ENCODE measurements around the gene GPER1.

Gene GPER1

GRCh38 chr7:1053002-1053411 is 34.9 kb upstream of the GPER1 start:
- H3K4me3 ChIP-seq (ENCODE audit: low read depth in 1 of 2, low read length in 1 of 2) = no peak overlapping the region
- H3K9me3 ChIP-seq = no peaks in the 10 kb centered on the region
- no peaks in the 10 kb centered on the region for H3K4me1 ChIP-seq (ENCODE audit: control insufficient read depth in 1 of 2, insufficient read depth in 1 of 2, low read depth in 1 of 2, low read length in 1 of 2)
- TF ChIP-seq CTCF (IDR thresholded peaks at IDR 0.05) = no peak
- no peak overlapping the region for H3K27ac ChIP-seq
- no peaks in the 10 kb centered on the region for H3K36me3 ChIP-seq
- peaks cover 84% of the 10 kb centered on the region for H3K27me3 ChIP-seq

- no peaks in the 10 kb centered on the region for H3K9me3 ChIP-seq
- no peak overlapping the region for H3K4me3 ChIP-seq (ENCODE audit: low read depth in 1 of 2, low read length in 1 of 2)
- no peaks in the 10 kb centered on the region for H3K36me3 ChIP-seq
- H3K4me1 ChIP-seq (ENCODE audit: control insufficient read depth in 1 of 2, insufficient read depth in 1 of 2, low read depth in 1 of 2, low read length in 1 of 2) = no peaks in the 10 kb centered on the region
- TF ChIP-seq CTCF (IDR thresholded peaks at IDR 0.05) = no peak
- H3K27me3 ChIP-seq = peaks cover 84% of the 10 kb centered on the region
- H3K27ac ChIP-seq = no peak overlapping the region
These were observed 34.0 kb upstream of the GPER1 start for GRCh38 chr7:1053816-1054370.

- Histone ChIP-seq H3K27ac (no peak overlapping the region), H3K4me3 (ENCODE audit: low read depth in 1 of 2, low read length in 1 of 2) (no peak overlapping the region)
These were observed 33.5 kb upstream of the GPER1 start for GRCh38 chr7:1054438-1054837.

GRCh38 chr7:1054861-1055450 is 33.0 kb upstream of the GPER1 start:
- no peak overlapping the region for H3K4me3 ChIP-seq (ENCODE audit: low read depth in 1 of 2, low read length in 1 of 2)
- peaks cover 84% of the 10 kb centered on the region for H3K27me3 ChIP-seq
- H3K27ac ChIP-seq = no peak overlapping the region
- no peaks in the 10 kb centered on the region for H3K9me3 ChIP-seq
- H3K36me3 ChIP-seq = no peaks in the 10 kb centered on the region
- peaks cover 0 to under 1% of the 10 kb centered on the region in 2 experiments for H3K4me1 ChIP-seq (ENCODE audit: control insufficient read depth in 1 of 2, insufficient read depth in 1 of 2, low read depth in 1 of 2, low read length in 1 of 2)
- TF ChIP-seq CTCF (IDR thresholded peaks at IDR 0.05) = no peak

More at GRCh38 chr7:1054438-1054837, 33.5 kb upstream of the GPER1 start:
- Histone ChIP-seq H3K4me1 (ENCODE audit: control insufficient read depth in 1 of 2, insufficient read depth in 1 of 2, low read depth in 1 of 2, low read length in 1 of 2) (no peaks in the 10 kb centered on the region), H3K9me3 (no peaks in the 10 kb centered on the region), H3K36me3 (no peaks in the 10 kb centered on the region), H3K27me3 (peaks cover 84% of the 10 kb centered on the region)
- no peak for TF ChIP-seq CTCF (IDR thresholded peaks at IDR 0.05)

- TF ChIP-seq CTCF (IDR thresholded peaks at IDR 0.05) = no peak
- Histone ChIP-seq H3K36me3 (no peaks in the 10 kb centered on the region), H3K27ac (no peak overlapping the region), H3K4me1 (ENCODE audit: control insufficient read depth in 1 of 2, insufficient read depth in 1 of 2, low read depth in 1 of 2, low read length in 1 of 2) (peaks cover 0 to 6% of the 10 kb centered on the region in 2 experiments), H3K4me3 (ENCODE audit: low read depth in 1 of 2, low read length in 1 of 2) (no peak overlapping the region), H3K27me3 (peaks cover 85% of the 10 kb centered on the region), H3K9me3 (no peaks in the 10 kb centered on the region)
These were observed 32.4 kb upstream of the GPER1 start for GRCh38 chr7:1055491-1055955.
